MG63 (cell line): ENCODE results near the gene ARL10. TPM values are rescaled to one million over a fixed set of nuclear protein-coding genes. Genes with fewer than 3 reads are reported as not detected.
A peak's percentile ranks its signal among the peaks of the same experiment; 100 is the strongest.
"Not testable (repeated sequence)": the region's sequence is repeated elsewhere in the genome, so short reads cannot be mapped to it uniquely, and the experiment has no call there.

ENCODE experiments used
- DNase-seq: peaks from one replicate; pipeline ENCODE4 v3.0.0-alpha.2; 2020
- H3K27me3 ChIP-seq: fragments of 250-450 bp; sonication (Bioruptor Pico); 2 replicates; pipeline ENCODE4 v1.5.1; 2020; ENCODE audit warnings: mild to moderate bottlenecking, moderate library complexity
- H3K36me3 ChIP-seq: fragments of 250-450 bp; sonication (Bioruptor Pico); 2 replicates; pipeline ENCODE4 v1.5.1; 2020; ENCODE audit warnings: mild to moderate bottlenecking, moderate library complexity
- H3K4me3 ChIP-seq: fragments of 250-450 bp; sonication (Bioruptor Pico); 2 replicates; pipeline ENCODE4 v1.5.1; 2020; ENCODE audit warnings: mild to moderate bottlenecking, moderate library complexity
- H3K9me3 ChIP-seq: fragments of 250-450 bp; sonication (Bioruptor Pico); 2 replicates; pipeline ENCODE4 v1.5.1; 2020; ENCODE audit warnings: mild to moderate bottlenecking, moderate library complexity
- total RNA-seq: library from RNA; depleted of rRNA; stranded (reverse); fragments of >200 nt; shearing (Covaris generic); gene quantifications from 2 replicates; pipeline ENCODE4 v1.2.3, GENCODE V29; 2014; ENCODE audit warnings: low replicate concordance

ARL10 gene
- total RNA-seq, 1 experiment from 2014 or later = 0.33 TPM

DNA sequence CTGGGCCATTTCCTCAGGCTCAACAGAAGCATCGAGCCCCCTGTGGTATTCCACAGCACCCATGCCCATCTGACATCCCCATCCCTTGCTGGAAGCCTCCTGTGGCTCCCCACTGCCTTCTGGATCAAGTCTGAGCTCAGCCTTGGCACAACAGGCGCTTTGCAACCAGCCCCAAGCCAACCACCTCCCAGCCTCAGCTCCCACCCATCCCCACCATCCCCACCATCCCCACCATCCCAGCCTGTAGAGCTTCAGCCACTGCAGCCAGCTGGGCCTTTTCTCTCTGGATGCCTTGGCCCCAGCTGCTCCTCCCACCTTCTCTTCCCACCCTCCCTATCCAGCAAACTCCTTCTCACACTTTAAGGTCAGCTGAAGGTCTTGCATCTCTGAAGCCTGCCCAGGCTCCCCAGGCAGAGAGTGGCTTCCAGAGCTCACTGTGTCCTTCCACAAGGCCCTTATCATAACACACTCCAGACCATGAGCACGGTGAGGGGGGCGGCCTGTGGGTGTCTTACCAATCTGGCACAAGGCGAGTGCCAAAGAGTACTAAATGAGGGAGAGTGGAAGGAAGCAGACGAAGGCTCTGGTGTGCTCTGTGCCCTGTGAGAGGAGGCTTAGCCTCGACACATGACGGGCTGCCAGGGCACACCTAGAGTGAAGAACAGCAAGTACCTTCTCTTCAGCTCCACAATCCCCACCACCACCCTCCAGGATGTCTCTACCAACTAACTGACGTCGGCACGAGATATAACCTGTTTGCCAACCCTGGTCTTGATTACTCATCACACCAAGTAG, 29.8 kb downstream of the ARL10 start:
- no peaks in the 10 kb centered on the region for H3K9me3 ChIP-seq
- H3K36me3 ChIP-seq = peaks cover 50% of the 10 kb centered on the region
- H3K27me3 ChIP-seq = no peaks in the 10 kb centered on the region
- no peak for DNase-seq
- H3K4me3 ChIP-seq = no peak overlapping the region

DNA sequence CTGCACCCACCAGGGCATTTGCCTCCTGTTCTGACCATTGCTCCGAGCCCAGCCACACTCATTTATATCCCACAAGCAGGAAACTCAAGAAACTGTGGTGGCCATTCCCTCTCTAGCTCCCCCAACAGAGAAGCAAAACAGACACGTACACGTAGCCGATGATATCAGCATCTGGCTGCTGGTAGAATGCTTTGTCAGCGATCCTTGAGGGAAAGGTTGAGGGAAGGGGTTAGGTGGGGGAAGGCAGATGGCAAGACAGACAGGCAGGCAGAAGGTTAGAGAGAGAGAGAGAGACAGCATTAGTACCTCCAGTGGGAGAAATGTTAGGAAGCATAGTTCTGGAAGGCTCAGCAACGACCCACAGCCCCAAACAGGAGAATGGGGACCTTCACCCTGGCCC, 31.0 kb downstream of the ARL10 start:
- Histone ChIP-seq H3K27me3 (no peaks in the 10 kb centered on the region), H3K4me3 (no peak overlapping the region), H3K36me3 (peaks cover 44% of the 10 kb centered on the region), H3K9me3 (no peaks in the 10 kb centered on the region)
- no peak for DNase-seq

DNA sequence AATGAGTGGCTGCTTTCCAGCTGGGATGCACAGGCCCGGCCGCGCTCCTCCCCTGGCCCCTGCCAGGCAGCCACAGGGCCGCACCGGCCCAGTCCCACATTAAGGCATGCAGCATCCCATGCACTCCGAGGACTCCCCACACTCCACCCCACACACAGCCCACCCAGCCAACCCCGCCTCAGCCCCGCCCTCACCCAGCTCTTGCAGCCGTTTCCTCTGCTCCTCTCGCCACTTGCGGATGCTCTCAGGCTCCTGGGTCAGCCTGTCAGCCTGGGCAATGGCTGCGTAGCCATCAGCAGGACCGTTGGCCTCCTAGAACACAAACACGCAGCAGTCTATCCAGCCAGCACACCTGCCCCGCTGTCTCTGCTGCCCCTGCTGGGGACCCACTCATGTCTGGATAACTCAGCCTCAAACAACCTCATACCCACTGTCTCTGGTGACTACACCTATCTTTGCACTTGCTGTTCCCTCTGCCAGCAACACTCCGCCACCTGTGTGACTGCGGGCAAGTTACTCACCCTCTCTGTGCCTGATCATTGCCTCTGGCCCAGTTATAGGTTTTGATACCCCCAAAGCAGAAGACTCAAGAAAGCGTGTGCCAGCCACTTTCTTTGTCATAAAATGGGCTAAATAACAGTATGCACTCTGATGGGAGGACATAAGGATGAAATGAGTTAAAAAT, 32.6 kb downstream of the ARL10 start:
- no peak for DNase-seq
- Histone ChIP-seq H3K4me3 (no peak overlapping the region), H3K27me3 (no peaks in the 10 kb centered on the region), H3K9me3 (no peaks in the 10 kb centered on the region), H3K36me3 (peaks cover 43% of the 10 kb centered on the region)

DNA sequence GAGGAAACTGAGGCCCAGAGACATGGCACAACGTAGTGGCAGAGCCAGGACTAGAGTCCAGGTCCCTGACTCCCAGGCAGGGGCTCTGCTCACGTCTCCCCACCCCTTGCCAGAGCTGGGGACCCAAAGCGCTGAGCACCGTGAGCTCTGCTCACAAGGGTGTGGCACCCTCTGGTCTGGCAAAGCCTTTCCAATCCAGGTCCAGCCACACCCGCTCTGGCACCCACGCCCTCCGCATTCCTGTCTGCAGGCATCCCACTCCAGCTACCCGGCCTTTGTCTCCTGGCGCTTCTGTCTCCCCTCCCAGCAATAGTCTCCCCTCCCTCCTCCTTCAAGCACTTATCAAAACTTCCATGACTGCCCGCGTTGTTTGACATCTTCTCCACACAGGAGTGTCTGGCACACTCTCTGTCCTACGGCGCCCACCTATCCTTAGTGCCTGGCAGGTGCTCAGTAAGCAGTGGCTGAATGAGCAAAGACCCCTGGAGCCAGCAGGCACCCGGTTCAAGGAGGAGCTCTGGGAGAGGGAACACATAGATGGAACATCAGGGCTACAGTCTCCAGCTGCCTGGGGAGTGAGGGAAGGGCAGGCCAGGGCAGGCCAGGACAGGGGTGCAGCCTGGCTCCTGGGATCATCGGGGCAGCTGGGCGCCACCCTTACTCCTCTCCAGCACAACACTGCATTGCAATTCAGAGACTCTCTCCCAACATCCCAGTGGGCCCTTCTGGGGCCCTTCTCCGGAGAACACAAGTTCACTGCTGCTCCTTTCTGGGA, 35.3 kb downstream of the ARL10 start:
- Histone ChIP-seq H3K36me3 (peaks cover 36% of the 10 kb centered on the region), H3K4me3 (no peak overlapping the region), H3K9me3 (no peaks in the 10 kb centered on the region), H3K27me3 (no peaks in the 10 kb centered on the region)
- DNase-seq = peak; percentile 64

DNA sequence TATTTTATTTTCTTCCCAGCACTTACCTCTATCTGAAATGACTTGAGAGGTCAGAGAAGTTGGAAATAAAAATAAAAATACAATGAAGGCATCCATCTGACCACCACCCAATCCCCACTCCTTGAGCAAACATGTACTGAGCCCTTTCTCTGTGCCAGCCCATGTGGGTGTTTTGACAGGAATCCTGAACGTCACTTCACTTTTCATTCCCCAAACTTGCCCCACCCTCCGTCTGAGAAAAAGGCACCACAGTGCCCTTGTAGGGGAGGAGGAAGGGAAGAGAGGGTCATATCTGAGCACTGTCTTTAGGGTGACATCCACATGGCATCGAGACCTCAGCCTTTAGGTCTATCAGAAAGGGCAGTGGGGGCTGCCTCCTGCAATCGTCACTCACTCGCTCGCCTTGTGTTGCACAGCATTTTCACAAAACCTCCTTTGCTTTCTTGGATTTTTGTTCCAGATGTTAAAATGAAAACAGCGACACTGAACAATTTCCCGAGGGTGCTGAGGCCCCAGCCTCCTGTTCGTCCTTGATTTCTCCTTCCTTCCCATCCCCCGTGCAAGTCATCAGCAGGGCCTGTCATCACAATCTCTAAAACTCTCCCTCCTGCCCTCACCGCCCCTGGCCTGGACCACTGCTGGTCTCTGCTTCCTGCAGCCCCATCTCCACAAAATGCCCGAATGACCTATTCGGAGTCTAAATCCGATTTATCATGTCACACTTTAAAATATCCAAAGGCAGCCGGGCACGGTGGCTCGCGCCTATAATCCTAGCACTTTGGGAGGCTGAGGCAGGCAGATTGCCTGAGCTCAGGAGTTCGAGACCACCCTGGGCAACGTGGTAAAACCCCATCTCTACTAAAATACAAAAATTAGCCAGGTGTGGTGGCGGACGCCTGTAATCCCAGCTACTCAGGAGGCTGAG, 36.3 kb downstream of the ARL10 start:
- Histone ChIP-seq H3K27me3 (no peaks in the 10 kb centered on the region), H3K36me3 (peaks cover 41% of the 10 kb centered on the region), H3K9me3 (no peaks in the 10 kb centered on the region), H3K4me3 (no peak overlapping the region)
- DNase-seq = no peak

DNA sequence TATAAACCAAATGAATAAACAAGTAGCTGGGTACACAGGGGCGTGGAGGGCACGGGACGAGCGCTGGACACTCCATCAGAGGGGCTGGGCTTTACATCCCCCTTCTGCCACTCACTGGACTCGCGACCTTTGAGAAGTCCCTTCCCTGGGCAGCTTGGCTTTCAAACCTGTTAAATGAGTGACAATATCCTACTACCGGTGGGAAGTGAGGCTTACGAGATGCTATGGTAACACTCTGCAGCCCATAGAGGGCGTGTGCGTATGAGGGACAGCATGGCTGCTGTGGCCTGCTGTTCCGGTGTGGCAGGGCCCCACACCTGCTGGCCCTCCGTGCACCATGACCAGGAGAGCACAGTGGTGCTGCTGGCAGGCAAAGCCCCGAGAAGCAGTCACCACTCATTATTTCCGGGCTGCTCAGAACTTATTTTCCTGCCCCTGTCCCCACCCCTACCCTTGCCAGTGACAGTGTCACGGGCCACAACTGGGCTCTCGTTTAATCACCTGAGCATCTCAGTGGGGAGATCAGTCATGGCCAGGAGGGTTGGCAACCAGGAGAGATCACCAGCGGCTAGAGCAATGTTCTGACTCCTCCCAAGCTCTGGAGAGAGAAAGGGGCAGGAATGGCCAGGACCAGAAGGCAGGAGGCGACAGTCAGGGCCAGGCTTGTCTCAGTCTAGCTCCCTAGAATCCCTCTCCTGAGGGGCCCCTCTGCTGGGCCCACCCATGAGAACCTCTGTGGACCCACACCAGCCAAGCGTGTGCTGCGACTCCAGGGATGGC, 40.6 kb downstream of the ARL10 start:
- Histone ChIP-seq H3K9me3 (no peaks in the 10 kb centered on the region), H3K27me3 (no peaks in the 10 kb centered on the region), H3K36me3 (peaks cover 66% of the 10 kb centered on the region), H3K4me3 (no peak overlapping the region)
- DNase-seq = no peak

DNA sequence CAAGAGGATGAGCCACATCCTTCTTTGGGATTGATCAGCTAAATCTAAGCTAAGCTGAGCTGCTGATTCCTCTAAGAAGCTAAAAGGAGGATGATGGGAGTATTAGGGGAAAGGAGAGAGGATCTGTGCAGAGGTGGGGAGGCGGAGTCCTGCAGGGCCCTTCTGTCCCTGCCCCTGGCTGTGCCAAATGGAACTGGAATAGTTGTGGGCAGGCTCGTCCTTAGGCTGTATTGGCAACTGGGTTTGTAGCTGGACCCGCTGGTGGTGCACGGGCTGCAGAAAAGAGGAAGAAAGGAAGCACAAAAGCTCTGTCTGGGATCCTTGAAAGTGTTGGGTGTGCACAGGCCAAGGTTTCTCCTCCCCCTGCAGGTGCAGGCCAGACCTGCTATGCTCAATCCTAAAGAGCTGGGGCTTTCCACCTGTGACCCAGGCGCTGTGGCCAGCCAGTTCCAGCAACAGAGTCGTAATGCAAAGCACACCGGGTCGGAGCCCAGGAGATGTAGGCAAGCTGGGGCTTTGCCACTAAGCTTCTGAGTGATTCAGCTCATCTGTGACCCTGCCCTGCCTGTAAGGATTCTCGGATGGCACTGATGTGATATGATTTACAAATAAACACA, 41.3 kb downstream of the ARL10 start:
- Histone ChIP-seq H3K4me3 (no peak overlapping the region), H3K9me3 (no peaks in the 10 kb centered on the region), H3K27me3 (no peaks in the 10 kb centered on the region), H3K36me3 (peaks cover 62% of the 10 kb centered on the region)
- DNase-seq = no peak

DNA sequence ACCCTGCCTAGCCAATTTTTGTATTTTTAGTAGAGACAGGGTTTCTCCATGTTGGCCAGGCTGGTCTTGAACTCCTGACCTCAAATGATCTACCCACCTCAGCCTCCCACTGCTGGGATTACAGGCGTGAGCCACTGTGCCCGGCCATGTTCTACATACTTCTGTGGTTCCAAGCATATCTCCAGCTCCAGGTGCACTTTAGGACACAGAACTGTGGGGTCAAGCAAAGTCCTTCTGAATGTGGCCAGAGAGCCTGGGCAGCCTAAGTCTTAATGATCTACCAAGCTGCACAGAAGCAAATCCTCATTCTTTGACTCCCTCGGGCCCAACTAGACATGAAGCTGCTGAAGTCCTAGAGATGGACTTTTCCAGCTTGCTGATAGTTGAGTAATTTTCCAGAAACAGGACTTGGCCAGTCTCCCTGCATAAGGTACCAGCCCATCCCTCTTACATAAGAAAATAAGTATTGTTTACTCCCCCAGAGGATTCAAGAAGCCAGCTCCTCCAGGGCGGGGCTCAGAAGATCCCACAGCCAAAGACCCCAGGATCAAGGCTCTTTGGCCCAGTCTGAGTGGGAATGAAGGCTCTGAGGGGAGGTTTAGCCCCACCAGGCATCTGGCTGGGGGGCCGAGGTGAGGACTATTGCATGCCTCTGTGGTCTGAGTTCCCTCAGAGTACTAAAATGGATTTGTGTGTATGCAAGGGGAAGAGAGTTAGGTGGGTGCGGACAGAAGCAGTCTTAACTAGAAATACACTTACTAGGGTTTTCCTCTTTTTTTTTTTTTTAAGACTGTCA, 42.4 kb downstream of the ARL10 start:
- Histone ChIP-seq H3K36me3 (peaks cover 52% of the 10 kb centered on the region), H3K27me3 (no peaks in the 10 kb centered on the region), H3K9me3 (no peaks in the 10 kb centered on the region), H3K4me3 (no peak overlapping the region)
- DNase-seq = no peak

DNA sequence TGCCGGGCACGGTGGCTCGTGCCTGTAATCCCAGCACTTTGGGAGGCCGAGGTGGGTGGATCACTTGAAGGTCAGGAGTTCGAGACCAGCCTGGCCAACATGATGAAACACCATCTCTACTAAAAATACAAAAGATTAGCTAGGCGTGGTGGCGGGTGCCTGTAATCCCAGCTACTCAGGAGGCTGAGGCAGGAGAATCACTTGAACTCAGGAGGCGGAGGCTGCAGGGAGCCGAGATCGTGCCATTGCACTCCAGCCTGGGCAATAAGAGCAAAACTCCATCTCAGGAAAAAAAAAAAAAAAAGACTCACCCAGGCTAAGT, 42.9 kb downstream of the ARL10 start:
- not testable (repeated sequence) for DNase-seq, H3K9me3 ChIP-seq, H3K27me3 ChIP-seq, H3K4me3 ChIP-seq
- peaks cover 53% of the 10 kb centered on the region for H3K36me3 ChIP-seq

DNA sequence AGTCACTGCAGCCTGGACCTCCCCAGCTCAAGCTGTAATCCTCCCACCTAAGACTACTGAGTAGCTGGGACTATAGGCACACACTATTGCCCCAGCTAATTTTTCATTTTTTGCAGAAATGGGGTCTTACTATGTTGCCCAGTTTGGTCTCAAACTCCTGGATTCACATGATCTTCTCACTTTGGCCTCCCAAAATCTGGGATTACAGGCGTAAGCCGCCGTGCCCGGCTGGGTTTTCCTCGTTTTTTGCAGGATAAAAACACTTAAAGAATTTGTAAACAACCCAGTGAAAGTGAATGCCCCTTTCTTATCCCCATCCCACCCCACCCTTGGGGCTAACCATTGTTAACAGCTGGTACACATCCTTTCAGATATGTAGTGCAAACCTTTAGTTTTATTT, 43.3 kb downstream of the ARL10 start:
- no peaks in the 10 kb centered on the region for H3K9me3 ChIP-seq
- DNase-seq = no peak
- no peak overlapping the region for H3K4me3 ChIP-seq
- no peaks in the 10 kb centered on the region for H3K27me3 ChIP-seq
- H3K36me3 ChIP-seq = peaks cover 53% of the 10 kb centered on the region

DNA sequence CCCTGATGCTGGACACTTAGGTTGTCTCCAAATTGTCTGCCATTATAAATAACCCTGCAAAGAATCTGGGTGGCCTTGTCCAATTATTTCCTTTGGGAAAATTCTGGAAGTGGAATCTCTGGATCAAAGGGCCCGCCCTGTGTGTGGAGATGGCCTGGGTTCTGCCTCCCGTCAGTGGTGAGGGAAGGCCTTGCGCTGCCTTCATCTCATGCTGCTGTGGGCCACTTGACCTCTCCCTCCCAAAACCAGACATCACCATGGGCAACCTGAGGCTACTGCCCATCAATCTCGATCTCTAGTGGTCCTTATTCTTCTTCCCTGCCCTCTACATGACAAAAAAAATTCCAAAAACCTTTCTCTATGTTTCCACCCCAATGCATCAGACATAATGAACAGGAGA, 44.5 kb downstream of the ARL10 start:
- DNase-seq = no peak
- no peaks in the 10 kb centered on the region for H3K27me3 ChIP-seq
- no peaks in the 10 kb centered on the region for H3K9me3 ChIP-seq
- H3K4me3 ChIP-seq = no peak overlapping the region
- H3K36me3 ChIP-seq = peaks cover 49% of the 10 kb centered on the region

DNA sequence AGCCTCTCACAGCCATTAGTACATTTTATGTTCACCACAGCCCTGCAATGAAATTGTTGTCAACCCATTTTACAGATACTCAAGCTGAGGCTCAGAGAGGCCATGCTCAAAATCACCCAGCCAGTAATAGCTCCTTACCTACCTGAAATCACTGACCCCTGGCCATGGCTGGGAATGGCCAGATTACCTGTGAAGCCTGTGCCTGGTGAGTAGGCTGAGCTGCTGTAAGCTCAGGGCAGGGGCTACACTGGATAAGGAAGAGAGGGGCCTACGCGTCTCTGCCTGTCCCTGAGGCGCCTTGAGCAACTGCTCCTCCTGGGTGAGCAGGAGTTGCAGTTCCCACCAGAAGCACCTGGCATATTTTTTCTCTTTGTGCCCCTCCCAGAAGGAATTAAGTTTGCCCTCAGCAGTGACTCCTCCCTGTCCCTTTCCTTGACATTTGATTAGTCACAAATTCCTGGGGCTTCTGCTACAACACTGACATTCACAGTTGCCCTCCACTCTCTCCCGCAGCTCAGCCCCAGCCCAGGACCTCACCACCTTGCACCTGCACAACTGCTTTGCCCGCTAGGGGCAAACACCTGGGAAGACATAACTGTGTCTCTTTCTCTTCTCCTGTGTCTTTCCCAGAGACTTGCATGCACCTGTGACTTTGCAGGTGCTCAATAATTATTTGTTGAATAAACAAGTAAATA, 45.3 kb downstream of the ARL10 start:
- Histone ChIP-seq H3K9me3 (no peaks in the 10 kb centered on the region), H3K36me3 (peaks cover 47% of the 10 kb centered on the region), H3K4me3 (no peak overlapping the region), H3K27me3 (no peaks in the 10 kb centered on the region)
- no peak for DNase-seq

DNA sequence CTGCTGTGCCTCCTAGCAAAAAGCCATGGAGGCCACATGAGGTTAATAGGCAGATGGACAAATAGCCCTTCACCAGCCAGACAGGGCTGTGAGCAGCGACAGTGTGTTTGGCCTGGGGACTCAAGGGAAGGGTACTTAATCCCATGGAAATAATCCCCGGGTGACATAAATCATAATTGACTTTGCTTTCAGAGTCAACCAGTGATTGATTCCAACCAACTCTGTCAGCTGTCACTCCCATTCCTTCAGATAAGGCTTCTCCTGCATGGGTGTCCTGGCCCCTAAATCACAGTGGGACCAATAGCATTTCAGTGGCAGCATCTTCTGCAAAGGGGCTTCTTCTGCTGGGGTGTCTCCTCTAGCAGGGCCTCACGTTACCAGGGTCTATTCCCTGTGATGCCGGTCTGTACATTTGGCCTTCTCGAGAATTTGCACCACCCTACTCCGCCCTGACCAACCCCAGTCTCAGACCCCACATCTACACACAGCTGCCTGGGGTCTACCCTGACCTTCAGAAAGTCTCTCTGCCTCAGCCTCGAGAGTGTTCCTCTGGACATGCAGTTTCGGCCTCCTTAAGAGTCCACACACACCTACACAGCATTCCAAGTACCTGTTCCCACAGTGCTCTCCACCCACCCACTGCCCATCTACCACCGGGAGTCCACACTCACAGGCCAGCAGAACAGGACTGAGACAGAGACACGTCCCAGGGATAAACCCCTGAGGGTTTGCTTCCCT, 47.4 kb downstream of the ARL10 start:
- no peak overlapping the region for H3K4me3 ChIP-seq
- peaks cover 28% of the 10 kb centered on the region for H3K36me3 ChIP-seq
- no peaks in the 10 kb centered on the region for H3K9me3 ChIP-seq
- H3K27me3 ChIP-seq = no peaks in the 10 kb centered on the region
- DNase-seq = no peak

DNA sequence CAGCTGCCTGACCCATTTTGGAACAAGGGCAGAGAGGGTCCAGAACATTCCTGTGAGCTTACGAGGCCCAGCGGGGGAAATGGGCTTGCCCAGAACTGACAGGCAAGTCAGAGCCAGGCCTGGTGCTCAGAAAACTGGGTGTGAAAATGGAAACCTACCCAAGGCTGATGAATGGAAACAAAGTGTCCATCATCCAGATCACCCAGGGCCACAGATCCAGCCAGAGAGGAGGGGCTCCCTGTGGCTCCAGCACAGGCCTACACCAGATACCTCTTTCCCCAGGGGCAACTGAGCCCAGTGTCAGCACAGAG, 47.9 kb downstream of the ARL10 start:
- Histone ChIP-seq H3K27me3 (no peaks in the 10 kb centered on the region), H3K9me3 (no peaks in the 10 kb centered on the region), H3K4me3 (no peak overlapping the region), H3K36me3 (peaks cover 26% of the 10 kb centered on the region)
- peak; percentile 41 for DNase-seq
